Measurements from ENCODE around the gene DENND1B.

DNA sequence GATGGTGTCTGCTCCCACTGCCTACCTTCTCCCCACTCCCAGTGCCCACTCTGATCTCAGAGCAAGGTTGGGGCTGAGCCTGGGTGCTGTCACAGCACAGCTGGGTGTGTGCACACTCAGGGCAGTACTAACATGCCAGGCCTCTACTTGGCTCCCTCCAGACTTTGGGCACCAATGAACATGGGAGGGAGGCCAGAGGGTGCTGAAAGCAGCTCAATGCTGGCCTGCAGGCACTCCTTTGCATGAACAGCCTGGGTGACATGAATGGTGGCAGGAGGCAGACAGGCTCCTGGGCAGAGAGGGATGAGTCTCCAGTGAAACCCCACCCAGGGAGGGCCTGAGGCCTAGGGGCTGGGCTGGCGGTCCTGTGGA is 25.8 kb upstream of the DENND1B start:
- TF ChIP-seq, protein P1, sequence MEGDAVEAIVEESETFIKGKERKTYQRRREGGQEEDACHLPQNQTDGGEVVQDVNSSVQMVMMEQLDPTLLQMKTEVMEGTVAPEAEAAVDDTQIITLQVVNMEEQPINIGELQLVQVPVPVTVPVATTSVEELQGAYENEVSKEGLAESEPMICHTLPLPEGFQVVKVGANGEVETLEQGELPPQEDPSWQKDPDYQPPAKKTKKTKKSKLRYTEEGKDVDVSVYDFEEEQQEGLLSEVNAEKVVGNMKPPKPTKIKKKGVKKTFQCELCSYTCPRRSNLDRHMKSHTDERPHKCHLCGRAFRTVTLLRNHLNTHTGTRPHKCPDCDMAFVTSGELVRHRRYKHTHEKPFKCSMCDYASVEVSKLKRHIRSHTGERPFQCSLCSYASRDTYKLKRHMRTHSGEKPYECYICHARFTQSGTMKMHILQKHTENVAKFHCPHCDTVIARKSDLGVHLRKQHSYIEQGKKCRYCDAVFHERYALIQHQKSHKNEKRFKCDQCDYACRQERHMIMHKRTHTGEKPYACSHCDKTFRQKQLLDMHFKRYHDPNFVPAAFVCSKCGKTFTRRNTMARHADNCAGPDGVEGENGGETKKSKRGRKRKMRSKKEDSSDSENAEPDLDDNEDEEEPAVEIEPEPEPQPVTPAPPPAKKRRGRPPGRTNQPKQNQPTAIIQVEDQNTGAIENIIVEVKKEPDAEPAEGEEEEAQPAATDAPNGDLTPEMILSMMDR (IDR thresholded peaks at IDR 0.05) = no peak
- TF ChIP-seq POLR2A (IDR thresholded peaks at IDR 0.05) = no peak
